HCT116 (cell line): Measurements from ENCODE around the gene EIF5A2. TPM values are rescaled to one million over a fixed set of nuclear protein-coding genes. Genes with fewer than 3 reads are reported as not detected.

Experiments used
- ATAC-seq: fragments of 200-7000 bp; cut with Tn5 transposase; 2 replicates; pipeline ENCODE4 v1.9.1; 2020; ENCODE audit warnings: mild to moderate bottlenecking, moderate library complexity
- BruUV-seq: library from RNA; stranded (reverse); fragments of 400-500 nt; replicated peaks from 2 replicates; lab custom pipeline; 2021; lab: Mats Ljungman, UMichigan
- CTCF ChIA-PET: fragments of 300-600 bp; sonication (Branson Sonifier 250); formaldehyde crosslinking; loops from one replicate; lab custom pipeline; 2021; ENCODE audit warnings: antibody characterized with exemption; lab: Charles Lee
- POLR2A ChIA-PET: fragments of 300-600, 350-600 bp; sonication (Branson Sonifier 250); formaldehyde crosslinking; loops from one replicate; lab custom pipeline; 2021; ENCODE audit warnings: antibody characterized with exemption; lab: Charles Lee
- RAD21 ChIA-PET, 2 experiments: fragments of 300-600 bp; sonication (Branson Sonifier 250); formaldehyde crosslinking; loops; one replicate each; lab custom pipeline; 2023; ENCODE audit warnings: low total read pairs in 2 of 2; ENCODE audit not compliant: uncharacterized antibody in 2 of 2, unreplicated experiment in 2 of 2, low non-redundant PET in 1 of 2; lab: Charles Lee
- DNase-seq: peaks from one replicate; pipeline ENCODE4 v3.0.0-alpha.2; 2010; ENCODE audit warnings: low read depth, low spot score
- H2AFZ ChIP-seq: fragments of 200-600 bp; shearing (Covaris generic), sonication (generic); 2 replicates; pipeline ENCODE4 v1.6.1; 2017; ENCODE audit warnings: low read depth, mixed run types, mixed read lengths, antibody characterized with exemption, low read length; ENCODE audit not compliant: poor library complexity, severe bottlenecking
- H3K27ac ChIP-seq: 2 replicates; pipeline ENCODE4 v1.5.1; 2012; ENCODE audit warnings: low read depth, low read length
- H3K27me3 ChIP-seq: fragments of 200-600 bp; sonication (generic); 2 replicates; pipeline ENCODE4 v1.6.1; 2016; ENCODE audit warnings: mixed run types, low read length, mixed read lengths; ENCODE audit not compliant: insufficient read depth
- H3K36me3 ChIP-seq, 2 experiments: fragments of 200-500 bp in 1 of 2; fragments of 200-600 bp in 1 of 2; sonication (Bioruptor generic) in 1 of 2; sonication (generic) in 1 of 2; 2 replicates each; pipeline versions ENCODE4 v1.5.1 to v1.6.1; 2014 to 2016; ENCODE audit warnings: low read length in 2 of 2, inconsistent platforms in 1 of 2, mixed read lengths in 1 of 2, mixed run types in 1 of 2; ENCODE audit not compliant: insufficient read depth in 2 of 2, control insufficient read depth in 1 of 2
- H3K4me1 ChIP-seq, 2 experiments: fragments of 200-600 bp in 1 of 2; sonication (generic) in 1 of 2; 2 replicates each; pipeline versions ENCODE4 v1.5.1 to v1.6.1; 2012 to 2017; ENCODE audit warnings: low read length in 2 of 2, inconsistent platforms in 1 of 2, mild to moderate bottlenecking in 1 of 2, mixed read lengths in 1 of 2, mixed run types in 1 of 2, moderate library complexity in 1 of 2; ENCODE audit not compliant: insufficient read depth in 2 of 2, control insufficient read depth in 1 of 2
- H3K4me2 ChIP-seq: fragments of 200-600 bp; sonication (generic); 2 replicates; pipeline ENCODE4 v1.6.1; 2017; ENCODE audit warnings: mixed run types, low read length, mixed read lengths
- H3K4me3 ChIP-seq, 2 experiments: fragments of 200-600 bp in 1 of 2; sonication (generic) in 1 of 2; replicated peaks in 1 of 2; 2 replicates each; pipeline ENCODE4 v1.5.1; 2011 to 2016; ENCODE audit warnings: low read length in 2 of 2, control low read depth in 1 of 2, low read depth in 1 of 2, mild to moderate bottlenecking in 1 of 2, mixed read lengths in 1 of 2, mixed run types in 1 of 2
- H3K79me2 ChIP-seq: fragments of 200-600 bp; sonication (generic); 2 replicates; pipeline ENCODE4 v1.6.1; 2017; ENCODE audit warnings: mild to moderate bottlenecking, mixed run types, low read length, moderate library complexity, mixed read lengths; ENCODE audit not compliant: insufficient read depth
- H3K9ac ChIP-seq: fragments of 200-600 bp; sonication (generic); 2 replicates; pipeline ENCODE4 v1.6.1; 2016; ENCODE audit warnings: low read length, mixed read lengths
- H3K9me2 ChIP-seq: fragments of 200-600 bp; sonication (generic), shearing (Covaris generic); 2 replicates; pipeline ENCODE4 v1.6.1; 2017; ENCODE audit warnings: mixed run types, mild to moderate bottlenecking, moderate library complexity; ENCODE audit not compliant: insufficient read depth
- H3K9me3 ChIP-seq, 2 experiments: fragments of 200-500 bp in 1 of 2; fragments of 200-600 bp in 1 of 2; sonication (Bioruptor generic) in 1 of 2; sonication (generic) in 1 of 2; 2 replicates each; pipeline ENCODE4 v1.6.1; 2014 to 2017; ENCODE audit warnings: low read length in 2 of 2, mixed read lengths in 2 of 2, inconsistent platforms in 1 of 2, low read depth in 1 of 2, mild to moderate bottlenecking in 1 of 2, mixed run types in 1 of 2, moderate library complexity in 1 of 2; ENCODE audit not compliant: control insufficient read depth in 1 of 2, insufficient read depth in 1 of 2
- H4K20me1 ChIP-seq: fragments of 200-600 bp; sonication (generic), shearing (Covaris generic); 2 replicates; pipeline ENCODE4 v1.6.1; 2017; ENCODE audit warnings: mixed run types, mild to moderate bottlenecking, moderate library complexity; ENCODE audit not compliant: insufficient read depth
- ELF1 ChIP-seq: IDR thresholded peaks from 2 replicates; pipeline ENCODE4 v1.6.1; 2012; ENCODE audit warnings: low read depth, borderline replicate concordance
- EZH2phosphoT487 ChIP-seq: fragments of 200-600 bp; IDR thresholded peaks from 2 replicates; pipeline ENCODE4 v1.6.1; 2018; ENCODE audit warnings: antibody characterized with exemption, borderline replicate concordance
- FOSL1 ChIP-seq: IDR thresholded peaks from 2 replicates; pipeline ENCODE4 v1.6.1; 2012; ENCODE audit warnings: low read depth
- JUND ChIP-seq: IDR thresholded peaks from 2 replicates; pipeline ENCODE4 v1.6.1; 2012
- POLR2A ChIP-seq: IDR thresholded peaks from 2 replicates; pipeline ENCODE4 v1.7.0; 2011; ENCODE audit warnings: borderline replicate concordance; ENCODE audit not compliant: insufficient read depth, insufficient read length; ENCODE audit errors: extremely low read depth
- RAD21 ChIP-seq: IDR thresholded peaks from 2 replicates; pipeline ENCODE4 v1.6.1; 2012; ENCODE audit warnings: low read depth, mild to moderate bottlenecking
- SIN3A ChIP-seq: IDR thresholded peaks from 2 replicates; pipeline ENCODE4 v1.6.1; 2012; ENCODE audit warnings: low read depth
- SP1 ChIP-seq: IDR thresholded peaks from 2 replicates; pipeline ENCODE4 v1.6.1; 2012; ENCODE audit warnings: low read depth
- SRF ChIP-seq: IDR thresholded peaks from 2 replicates; pipeline ENCODE4 v1.6.1; 2012; ENCODE audit warnings: low read depth
- TCF7L2 ChIP-seq: IDR thresholded peaks from 2 replicates; pipeline ENCODE4 v1.7.0; 2011; ENCODE audit warnings: borderline replicate concordance, inconsistent platforms; ENCODE audit not compliant: insufficient read depth, insufficient read length; ENCODE audit errors: extremely low read depth
- ZFX ChIP-seq: fragments of 450-650 bp; IDR thresholded peaks from 2 replicates; pipeline ENCODE4 v1.6.1; 2017
- intact Hi-C: fragments of 100-400 bp; cut with micrococcal nuclease; formaldehyde crosslinking; loops from 2 replicates; pipeline ENCODE4 v1.10.0; 2022
- total RNA-seq: library from RNA; stranded (reverse); gene quantifications from one replicate; pipeline ENCODE4 v1.2.1, GENCODE V29; 2021; ENCODE audit not compliant: unreplicated experiment
- TF ChIP-seq, protein P1 (sequence below): IDR thresholded peaks from 2 replicates; pipeline ENCODE4 v1.6.1; 2012; ENCODE audit warnings: low read depth
- TF ChIP-seq, protein P2 (sequence below): IDR thresholded peaks from 2 replicates; pipeline ENCODE4 v1.6.1; 2012
- TF ChIP-seq, protein P3 (sequence below), 3 experiments: fragments of 200-600 bp in 1 of 3; sonication (generic) in 1 of 3; IDR thresholded peaks in 2 of 3; conservative IDR thresholded peaks in 1 of 3; 2 replicates each; pipeline ENCODE4 v1.5.1; 2012 to 2017; ENCODE audit warnings: low read depth in 2 of 3, low read length in 2 of 3, antibody characterized with exemption in 1 of 3, borderline replicate concordance in 1 of 3, control low read depth in 1 of 3, mild to moderate bottlenecking in 1 of 3, mixed read lengths in 1 of 3, mixed run types in 1 of 3, moderate library complexity in 1 of 3; ENCODE audit not compliant: insufficient read depth in 1 of 3

EIF5A2 gene
- total RNA-seq, 1 experiment from 2014 or later, result 19.4 TPM

DNA sequence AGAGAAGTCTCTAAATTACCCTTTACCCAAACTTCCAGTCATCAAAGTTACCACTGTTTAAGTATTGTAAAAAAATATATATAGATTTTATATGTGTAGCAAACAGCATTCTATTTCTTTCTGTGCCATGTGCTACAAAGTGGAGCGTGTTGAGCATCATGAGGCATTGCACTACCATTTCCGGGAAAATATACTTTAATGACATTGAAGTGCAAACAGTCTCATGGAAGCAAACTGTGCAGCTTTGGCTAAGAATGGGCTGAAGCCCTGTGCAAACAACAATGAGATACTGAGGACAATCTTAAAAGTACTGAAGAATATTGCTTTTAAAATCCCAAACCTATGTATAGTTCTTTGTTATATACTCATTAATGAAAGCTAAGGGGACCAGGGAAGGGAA lies 31.9 kb downstream of the EIF5A2 start (continued):
- TF ChIP-seq, protein P1, sequence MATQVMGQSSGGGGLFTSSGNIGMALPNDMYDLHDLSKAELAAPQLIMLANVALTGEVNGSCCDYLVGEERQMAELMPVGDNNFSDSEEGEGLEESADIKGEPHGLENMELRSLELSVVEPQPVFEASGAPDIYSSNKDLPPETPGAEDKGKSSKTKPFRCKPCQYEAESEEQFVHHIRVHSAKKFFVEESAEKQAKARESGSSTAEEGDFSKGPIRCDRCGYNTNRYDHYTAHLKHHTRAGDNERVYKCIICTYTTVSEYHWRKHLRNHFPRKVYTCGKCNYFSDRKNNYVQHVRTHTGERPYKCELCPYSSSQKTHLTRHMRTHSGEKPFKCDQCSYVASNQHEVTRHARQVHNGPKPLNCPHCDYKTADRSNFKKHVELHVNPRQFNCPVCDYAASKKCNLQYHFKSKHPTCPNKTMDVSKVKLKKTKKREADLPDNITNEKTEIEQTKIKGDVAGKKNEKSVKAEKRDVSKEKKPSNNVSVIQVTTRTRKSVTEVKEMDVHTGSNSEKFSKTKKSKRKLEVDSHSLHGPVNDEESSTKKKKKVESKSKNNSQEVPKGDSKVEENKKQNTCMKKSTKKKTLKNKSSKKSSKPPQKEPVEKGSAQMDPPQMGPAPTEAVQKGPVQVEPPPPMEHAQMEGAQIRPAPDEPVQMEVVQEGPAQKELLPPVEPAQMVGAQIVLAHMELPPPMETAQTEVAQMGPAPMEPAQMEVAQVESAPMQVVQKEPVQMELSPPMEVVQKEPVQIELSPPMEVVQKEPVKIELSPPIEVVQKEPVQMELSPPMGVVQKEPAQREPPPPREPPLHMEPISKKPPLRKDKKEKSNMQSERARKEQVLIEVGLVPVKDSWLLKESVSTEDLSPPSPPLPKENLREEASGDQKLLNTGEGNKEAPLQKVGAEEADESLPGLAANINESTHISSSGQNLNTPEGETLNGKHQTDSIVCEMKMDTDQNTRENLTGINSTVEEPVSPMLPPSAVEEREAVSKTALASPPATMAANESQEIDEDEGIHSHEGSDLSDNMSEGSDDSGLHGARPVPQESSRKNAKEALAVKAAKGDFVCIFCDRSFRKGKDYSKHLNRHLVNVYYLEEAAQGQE, result no peak
- TF ChIP-seq ELF1 (no peak), FOSL1 (no peak), SP1 (no peak)

DNA sequence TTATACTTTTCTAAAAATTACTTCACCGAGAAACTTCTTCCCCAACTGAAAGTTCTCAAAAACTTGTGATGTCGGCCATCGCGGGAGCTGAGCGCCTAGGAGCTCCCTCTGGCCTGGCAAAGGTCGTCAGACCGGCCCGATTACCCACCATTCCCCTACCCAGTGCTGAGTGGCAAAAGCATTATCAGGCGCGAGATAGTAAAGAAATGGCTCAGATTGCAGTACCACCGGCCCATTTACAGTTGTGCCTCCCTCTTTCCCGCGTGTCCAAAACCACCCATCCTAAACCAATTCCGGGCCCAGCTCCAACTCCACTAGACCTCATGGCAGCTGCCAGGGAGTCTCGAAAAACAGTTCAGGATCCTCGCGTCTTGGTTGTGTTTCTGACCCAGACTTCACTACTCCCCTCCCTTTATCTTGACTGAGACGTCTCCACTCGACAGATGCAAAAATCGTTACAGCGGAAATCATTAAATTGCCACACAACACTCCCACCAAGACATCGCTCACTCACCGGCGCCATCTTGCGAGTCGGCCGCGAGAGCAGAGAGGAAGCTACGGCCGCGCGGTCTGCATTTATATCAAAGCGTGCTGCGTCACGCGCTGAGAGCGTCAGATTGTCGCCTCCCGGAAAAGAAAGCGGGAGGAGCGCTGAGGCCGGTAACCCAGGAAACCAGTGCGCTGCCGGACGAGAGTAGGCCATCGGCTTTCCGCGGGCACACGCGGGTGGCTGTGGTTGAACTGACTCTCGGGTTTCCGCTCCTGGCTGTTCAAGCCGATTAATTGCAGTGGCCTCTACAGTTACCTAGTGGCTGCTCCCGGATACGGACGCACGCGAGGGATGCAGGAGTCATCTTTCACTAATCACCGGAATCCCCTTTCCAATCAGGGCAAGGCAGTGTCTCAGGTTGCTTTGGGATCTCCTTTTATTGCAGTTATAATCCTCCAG lies 38.5 kb downstream of the EIF5A2 start, which contains the start of gene RPL22L1:
RPL22L1 (minus strand) TSS at position 551 of the 949 bp plus-strand sequence; CDS start at position 523, 28 bp downstream.
- Histone ChIP-seq H3K27ac (peak within 1 kb of the TSS; percentile 84), H3K36me3 (peaks cover 26 to 31% of the 10 kb centered on the region in 2 experiments), H3K4me1 (peaks cover 9 to 20% of the 10 kb centered on the region in 2 experiments), H3K9me3 (no peaks in the 10 kb centered on the region), H4K20me1 (peaks cover 26% of the 10 kb centered on the region), H3K79me2 (peaks cover 37% of the 10 kb centered on the region), H3K4me2 (peak within 1 kb of the TSS; percentile 90), H3K4me3 (peak within 1 kb of the TSS; percentile 75 to 79), H3K9ac (peak within 1 kb of the TSS; percentile 84), H2AFZ (peak within 1 kb of the TSS; percentile 1), H3K9me2 (no peaks in the 10 kb centered on the region), H3K27me3 (no peaks in the 10 kb centered on the region)
- ChIA-PET RAD21 (no interaction called here), POLR2A (interaction anchor here (0.6 to 1.5 kb wide), 17 partner anchors 13 to 1101 kb away, joined by 3 to 11 read pairs (median 4); partner anchors contain the start of genes ACTRT3 and EIF5A2), CTCF (interaction anchor here (1.5 kb wide), 1 partner anchor 456 kb away, joined by 5 read pairs; no protein-coding TSS in a partner anchor)
- ATAC-seq (peak; percentile 87), DNase-seq (peak; percentile 91)
- intact Hi-C loops, result no loop called here
- TSS peak; percentile 64 for BruUV-seq
- TF ChIP-seq JUND (no peak), EZH2phosphoT487 (no peak), SRF (no peak; the same call in 1 of the 2 replicates), ZFX (peak; percentile 70), SIN3A (peak; percentile 93), RAD21 (no peak), TCF7L2 (peak; percentile 86), POLR2A (peak; percentile 99)
- TF ChIP-seq, protein P2, sequence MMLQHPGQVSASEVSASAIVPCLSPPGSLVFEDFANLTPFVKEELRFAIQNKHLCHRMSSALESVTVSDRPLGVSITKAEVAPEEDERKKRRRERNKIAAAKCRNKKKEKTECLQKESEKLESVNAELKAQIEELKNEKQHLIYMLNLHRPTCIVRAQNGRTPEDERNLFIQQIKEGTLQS, result no peak
- TF ChIP-seq, protein P1, result no peak
- TF ChIP-seq, protein P3, sequence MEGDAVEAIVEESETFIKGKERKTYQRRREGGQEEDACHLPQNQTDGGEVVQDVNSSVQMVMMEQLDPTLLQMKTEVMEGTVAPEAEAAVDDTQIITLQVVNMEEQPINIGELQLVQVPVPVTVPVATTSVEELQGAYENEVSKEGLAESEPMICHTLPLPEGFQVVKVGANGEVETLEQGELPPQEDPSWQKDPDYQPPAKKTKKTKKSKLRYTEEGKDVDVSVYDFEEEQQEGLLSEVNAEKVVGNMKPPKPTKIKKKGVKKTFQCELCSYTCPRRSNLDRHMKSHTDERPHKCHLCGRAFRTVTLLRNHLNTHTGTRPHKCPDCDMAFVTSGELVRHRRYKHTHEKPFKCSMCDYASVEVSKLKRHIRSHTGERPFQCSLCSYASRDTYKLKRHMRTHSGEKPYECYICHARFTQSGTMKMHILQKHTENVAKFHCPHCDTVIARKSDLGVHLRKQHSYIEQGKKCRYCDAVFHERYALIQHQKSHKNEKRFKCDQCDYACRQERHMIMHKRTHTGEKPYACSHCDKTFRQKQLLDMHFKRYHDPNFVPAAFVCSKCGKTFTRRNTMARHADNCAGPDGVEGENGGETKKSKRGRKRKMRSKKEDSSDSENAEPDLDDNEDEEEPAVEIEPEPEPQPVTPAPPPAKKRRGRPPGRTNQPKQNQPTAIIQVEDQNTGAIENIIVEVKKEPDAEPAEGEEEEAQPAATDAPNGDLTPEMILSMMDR (IDR thresholded peaks at IDR 0.05 in 2 of 3, conservative IDR thresholded peaks at IDR 0.05 in 1 of 3; ENCODE audit: borderline replicate concordance in 1 of 3, insufficient read depth in 1 of 3, low read depth in 2 of 3, low read length in 2 of 3), result no peak
